HG02571 (cell line): ENCODE results near the gene DPPA5.
"Not testable (repeated sequence)": the region's sequence is repeated elsewhere in the genome, so short reads cannot be mapped to it uniquely, and the experiment has no call there.

Experiments
- ATAC-seq: cut with Tn5 transposase; IDR thresholded peaks from one replicate; pipeline ENCODE4 v1.9.1; 2021; ENCODE audit warnings: mild to moderate bottlenecking, moderate library complexity; ENCODE audit not compliant: unreplicated experiment

The DPPA5 gene

GRCh38 chr6:73303773-73304172 lies 50.3 kb downstream of the DPPA5 start:
- not testable (repeated sequence) for ATAC-seq
